ENCODE data around the gene COPG1. TPM values are rescaled to one million over a fixed set of nuclear protein-coding genes. Genes with fewer than 3 reads are reported as not detected.

COPG1 gene
- total and polyA plus RNA-seq, 2 of the 4 experiments (the other 2 are of a cell fraction), result 203 to 446 TPM

DNA sequence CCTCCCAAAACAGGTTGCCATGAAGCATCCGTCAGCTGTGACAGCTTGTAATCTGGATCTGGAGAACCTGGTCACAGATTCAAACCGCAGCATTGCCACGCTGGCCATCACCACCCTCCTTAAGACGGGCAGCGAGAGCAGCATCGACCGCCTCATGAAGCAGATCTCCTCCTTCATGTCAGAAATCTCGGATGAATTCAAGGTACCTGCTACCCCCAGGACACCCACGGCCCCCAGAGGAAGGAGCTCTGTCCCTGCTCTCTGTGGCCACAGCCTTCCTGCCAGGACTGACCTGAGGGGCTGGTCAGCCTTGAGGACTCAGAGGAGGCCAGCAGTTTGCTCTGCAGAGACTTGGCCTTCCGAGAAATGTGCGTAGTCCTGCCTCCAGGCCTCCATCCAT, 11.2 kb downstream of the COPG1 start:
- peaks cover 6% of the 10 kb centered on the region; the same call in 1 of the 2 replicates for H3K4me1 ChIP-seq (ENCODE audit: control insufficient read depth, insufficient read depth, low read length)
- POLR2A ChIA-PET (ENCODE audit: unreplicated experiment), result interaction anchor here (0.6 to 2.3 kb wide), 2 partner anchors 11 to 576 kb away, joined by 3 to 7 read pairs; partner anchors contain the start of gene COPG1
- intact Hi-C loops (cut with micrococcal nuclease), result no loop called here

More for the DNA sequence above, 11.2 kb downstream of the COPG1 start:
- Histone ChIP-seq H3K9me3 (ENCODE audit: control insufficient read depth, insufficient read depth, low read length) (no peaks in the 10 kb centered on the region), H2BK15ac (ENCODE audit: low read depth, low read length) (no peak overlapping the region), H3K4me2 (ENCODE audit: low read depth, low read length) (no peak overlapping the region), H4K91ac (ENCODE audit: insufficient read depth, low read depth, low read length) (no peak overlapping the region), H3K9me1 (ENCODE audit: insufficient read depth, low read length) (peaks cover 15% of the 10 kb centered on the region), H3K23ac (ENCODE audit: low read depth, low read length) (no peak overlapping the region), H3K4me3 (ENCODE audit: insufficient read depth, low read depth, low read length) (no peak overlapping the region), H4K20me1 (ENCODE audit: insufficient read depth, low read length) (peaks cover 66% of the 10 kb centered on the region), H2AK5ac (ENCODE audit: low read depth, low read length) (no peak overlapping the region), H2BK120ac (ENCODE audit: low read depth, low read length) (no peak overlapping the region), H3K9ac (ENCODE audit: low read depth, low read length) (no peak overlapping the region), H3K14ac (replicated peaks; ENCODE audit: low read depth, low read length) (no peak overlapping the region), H3K56ac (ENCODE audit: extremely low read depth, insufficient read depth, low read length) (no peak overlapping the region), H3K18ac (ENCODE audit: low read depth, low read length) (no peak overlapping the region), H3K4ac (ENCODE audit: low read depth, low read length) (no peak overlapping the region), H3K27me3 (ENCODE audit: control insufficient read depth, insufficient read depth, low read length) (no peaks in the 10 kb centered on the region), H3K27ac (ENCODE audit: insufficient read depth, low read length) (no peak overlapping the region), H2BK20ac (ENCODE audit: low read depth, low read length) (no peak overlapping the region), H2AK9ac (replicated peaks; ENCODE audit: low read depth, low read length, poor library complexity) (peak overlapping the region; percentile 20), H2AFZ (replicated peaks; ENCODE audit: low read length, poor library complexity) (no peak overlapping the region), H4K5ac (ENCODE audit: low read depth, low read length) (no peak overlapping the region), H2BK5ac (ENCODE audit: low read depth, low read length, poor library complexity, severe bottlenecking) (no peak overlapping the region), H4K8ac (ENCODE audit: low read depth in 2 of 2, low read length in 2 of 2) (no peak overlapping the region), H3K36me3 (ENCODE audit: control insufficient read depth, insufficient read depth, low read length) (peaks cover 82% of the 10 kb centered on the region), H3K79me1 (ENCODE audit: low read depth in 1 of 2, low read length in 2 of 2) (peaks cover 54 to 85% of the 10 kb centered on the region in 2 experiments)
- no peak for TF ChIP-seq RFX5 (IDR thresholded peaks at IDR 0.05; ENCODE audit: low read depth, low read length)
- TF ChIP-seq CHD1 (IDR thresholded peaks at IDR 0.05; ENCODE audit: low read depth, low read length), result no peak
- TF ChIP-seq MAZ (IDR thresholded peaks at IDR 0.05; ENCODE audit: borderline replicate concordance, low read depth, low read length), result no peak
- TF ChIP-seq MXI1 (IDR thresholded peaks at IDR 0.05; ENCODE audit: borderline replicate concordance, low read depth, low read length), result no peak
- TF ChIP-seq, protein P1, sequence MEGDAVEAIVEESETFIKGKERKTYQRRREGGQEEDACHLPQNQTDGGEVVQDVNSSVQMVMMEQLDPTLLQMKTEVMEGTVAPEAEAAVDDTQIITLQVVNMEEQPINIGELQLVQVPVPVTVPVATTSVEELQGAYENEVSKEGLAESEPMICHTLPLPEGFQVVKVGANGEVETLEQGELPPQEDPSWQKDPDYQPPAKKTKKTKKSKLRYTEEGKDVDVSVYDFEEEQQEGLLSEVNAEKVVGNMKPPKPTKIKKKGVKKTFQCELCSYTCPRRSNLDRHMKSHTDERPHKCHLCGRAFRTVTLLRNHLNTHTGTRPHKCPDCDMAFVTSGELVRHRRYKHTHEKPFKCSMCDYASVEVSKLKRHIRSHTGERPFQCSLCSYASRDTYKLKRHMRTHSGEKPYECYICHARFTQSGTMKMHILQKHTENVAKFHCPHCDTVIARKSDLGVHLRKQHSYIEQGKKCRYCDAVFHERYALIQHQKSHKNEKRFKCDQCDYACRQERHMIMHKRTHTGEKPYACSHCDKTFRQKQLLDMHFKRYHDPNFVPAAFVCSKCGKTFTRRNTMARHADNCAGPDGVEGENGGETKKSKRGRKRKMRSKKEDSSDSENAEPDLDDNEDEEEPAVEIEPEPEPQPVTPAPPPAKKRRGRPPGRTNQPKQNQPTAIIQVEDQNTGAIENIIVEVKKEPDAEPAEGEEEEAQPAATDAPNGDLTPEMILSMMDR (conservative IDR thresholded peaks at IDR 0.05; ENCODE audit: low read depth, low read length), result no peak
- TF ChIP-seq RAD21 (IDR thresholded peaks at IDR 0.05; ENCODE audit: low read length), result no peak
- TF ChIP-seq RCOR1 (IDR thresholded peaks at IDR 0.05; ENCODE audit: insufficient replicate concordance, low read length), result no peak
- no peak for TF ChIP-seq NFE2L2 (IDR thresholded peaks at IDR 0.05; ENCODE audit: low read depth, low read length)
- no peak for TF ChIP-seq FOS (IDR thresholded peaks at IDR 0.05; ENCODE audit: low read depth, low read length)
- TF ChIP-seq BHLHE40 (IDR thresholded peaks at IDR 0.05; ENCODE audit: low read depth, low read length), result no peak
- no peak for TF ChIP-seq ELK1 (IDR thresholded peaks at IDR 0.05; ENCODE audit: borderline replicate concordance, low read depth, low read length)
- no peak for TF ChIP-seq SMC3 (IDR thresholded peaks at IDR 0.05; ENCODE audit: low read depth, low read length)
- no peak for TF ChIP-seq MAFK (IDR thresholded peaks at IDR 0.05; ENCODE audit: low read depth, low read length)
- CTCF ChIA-PET, result no interaction called here
- in situ Hi-C loops (cut with MboI; ENCODE audit: low sequenced_read_pairs) (no loop called here), dilution Hi-C loops (cut with HindIII; ENCODE audit: low sequenced_read_pairs, unreplicated experiment) (no loop called here)
- DNase-seq (no peak), ATAC-seq (ENCODE audit: low read depth) (no peak)
- BruUV-seq (replicated peaks), result no TSS peak
- 95% methylated on average over 4 of the region's 11 CpGs; no CpG with 5 or more reads in 1 of the 2 experiments for WGBS, 2 experiments (ENCODE audit: extremely low coverage in 2 of 2, insufficient read length in 1 of 2)

Measured in IMR-90 (cell line).